Cardiac muscle cell (in vitro differentiated cells and primary cell): ENCODE data around the gene NSMCE1. TPM values are rescaled to one million over a fixed set of nuclear protein-coding genes. Genes with fewer than 3 reads are reported as not detected.
"Not testable (repeated sequence)": the region's sequence is repeated elsewhere in the genome, so short reads cannot be mapped to it uniquely, and the experiment has no call there.

Experiments used
- DNase-seq, 2 donors: peaks; one replicate each; pipeline versions ENCODE4 v3.0.0 to v3.0.0-alpha.2; 2010 to 2017; ENCODE audit warnings: low read depth in 1 of 2, low spot score in 1 of 2
- H3K27ac ChIP-seq: fragments of 200-600 bp; sonication (generic); 2 replicates; pipeline ENCODE4 v1.5.1; 2016
- H3K27me3 ChIP-seq: fragments of 200-600 bp; sonication (generic); 2 replicates; pipeline ENCODE4 v1.6.0; 2016; ENCODE audit warnings: control low read depth
- H3K36me3 ChIP-seq: fragments of 200-600 bp; sonication (generic); 2 replicates; pipeline ENCODE4 v1.5.1; 2016; ENCODE audit warnings: control low read depth
- H3K4me1 ChIP-seq: fragments of 200-600 bp; sonication (generic); 2 replicates; pipeline ENCODE4 v1.8.1; 2017; ENCODE audit warnings: low read depth, mild to moderate bottlenecking, mixed run types
- H3K4me3 ChIP-seq: fragments of 200-600 bp; sonication (generic); 2 replicates; pipeline ENCODE4 v1.5.1; 2016; ENCODE audit warnings: mild to moderate bottlenecking
- H3K9me3 ChIP-seq: fragments of 200-600 bp; sonication (generic); 2 replicates; pipeline ENCODE4 v1.5.1; 2017; ENCODE audit warnings: low read depth, mild to moderate bottlenecking, control low read depth
- CTCF ChIP-seq: IDR thresholded peaks from 2 replicates; pipeline ENCODE4 v1.5.1; 2012; ENCODE audit warnings: low read depth, mild to moderate bottlenecking, low read length
- polyA plus RNA-seq: library from polyadenylated mRNA; unstranded; fragments of >200 nt; fragmentation: Nextera tagmentation; extraction: Ambion mirVana; gene quantifications from 2 replicates; pipeline ENCODE4 v1.2.1, GENCODE V29; 2016
- total RNA-seq: library from RNA; depleted of rRNA; stranded (reverse); fragments of >200 nt; gene quantifications from 2 replicates; pipeline ENCODE4 v1.2.3, GENCODE V29; 2016

Gene NSMCE1
- total and polyA plus RNA-seq, 2 experiments from 2014 or later = 23.4 to 28.2 TPM

- no peaks in the 10 kb centered on the region for H3K4me1 ChIP-seq
- DNase-seq = no peak
- no peak for TF ChIP-seq CTCF
- H3K4me3 ChIP-seq = no peak overlapping the region
- no peaks in the 10 kb centered on the region for H3K27me3 ChIP-seq
- no peaks in the 10 kb centered on the region for H3K9me3 ChIP-seq
- H3K36me3 ChIP-seq = no peaks in the 10 kb centered on the region
- H3K27ac ChIP-seq = no peak overlapping the region
Observed at GRCh38 chr16:27281243-27281642, 12.7 kb upstream of the NSMCE1 start.

GRCh38 chr16:27275394-27275793 lies 6.8 kb upstream of the NSMCE1 start:
- no peak for TF ChIP-seq CTCF
- Histone ChIP-seq H3K27ac (no peak overlapping the region), H3K36me3 (no peaks in the 10 kb centered on the region), H3K4me3 (no peak overlapping the region), H3K9me3 (no peaks in the 10 kb centered on the region), H3K27me3 (no peaks in the 10 kb centered on the region), H3K4me1 (no peaks in the 10 kb centered on the region)
- no peak for DNase-seq

- H3K27me3 ChIP-seq, H3K4me1 ChIP-seq, H3K4me3 ChIP-seq, DNase-seq, H3K36me3 ChIP-seq, H3K27ac ChIP-seq, H3K9me3 ChIP-seq: not testable (repeated sequence)
Observed at GRCh38 chr16:27274424-27274874, 5.9 kb upstream of the NSMCE1 start.

- no peaks in the 10 kb centered on the region for H3K4me1 ChIP-seq
- H3K27me3 ChIP-seq = no peaks in the 10 kb centered on the region
- no peak overlapping the region for H3K27ac ChIP-seq
- H3K36me3 ChIP-seq = no peaks in the 10 kb centered on the region
- H3K9me3 ChIP-seq = no peaks in the 10 kb centered on the region
- DNase-seq = no peak
- H3K4me3 ChIP-seq = no peak overlapping the region
- no peak for TF ChIP-seq CTCF
Observed at GRCh38 chr16:27273670-27274423, 5.3 kb upstream of the NSMCE1 start.

- no peak overlapping the region for H3K4me3 ChIP-seq
- H3K27ac ChIP-seq = no peak overlapping the region
- no peaks in the 10 kb centered on the region for H3K27me3 ChIP-seq
- no peaks in the 10 kb centered on the region for H3K4me1 ChIP-seq
- H3K36me3 ChIP-seq = no peaks in the 10 kb centered on the region
- no peak for TF ChIP-seq CTCF
- H3K9me3 ChIP-seq = no peaks in the 10 kb centered on the region
- no peak for DNase-seq
Observed at GRCh38 chr16:27273330-27273669, 4.7 kb upstream of the NSMCE1 start.

- not testable (repeated sequence) for DNase-seq, H3K36me3 ChIP-seq
Observed at GRCh38 chr16:27272697-27273096, 4.1 kb upstream of the NSMCE1 start.

GRCh38 chr16:27272076-27272475 lies 3.5 kb upstream of the NSMCE1 start:
- Histone ChIP-seq H3K4me1 (no peaks in the 10 kb centered on the region), H3K9me3 (no peaks in the 10 kb centered on the region), H3K4me3 (no peak overlapping the region), H3K36me3 (no peaks in the 10 kb centered on the region), H3K27me3 (no peaks in the 10 kb centered on the region), H3K27ac (no peak overlapping the region)
- no peak for DNase-seq
- TF ChIP-seq CTCF = no peak

More at GRCh38 chr16:27272697-27273096, 4.1 kb upstream of the NSMCE1 start:
- H3K27ac ChIP-seq, H3K4me1 ChIP-seq, H3K4me3 ChIP-seq, H3K9me3 ChIP-seq, H3K27me3 ChIP-seq: not testable (repeated sequence)
